ENCODE measurements around the gene ZNF512B.
"Not testable (repeated sequence)": the region's sequence is repeated elsewhere in the genome, so short reads cannot be mapped to it uniquely, and the experiment has no call there.

Gene ZNF512B

GRCh38 chr20:63962426-63963347, 7.0 kb downstream of the ZNF512B start:
- no peak for DNase-seq (ENCODE audit: low read depth)
- no peak overlapping the region for H3K4me3 ChIP-seq (ENCODE audit: control insufficient read depth, low read depth, low read length)
- TF ChIP-seq, protein P1, sequence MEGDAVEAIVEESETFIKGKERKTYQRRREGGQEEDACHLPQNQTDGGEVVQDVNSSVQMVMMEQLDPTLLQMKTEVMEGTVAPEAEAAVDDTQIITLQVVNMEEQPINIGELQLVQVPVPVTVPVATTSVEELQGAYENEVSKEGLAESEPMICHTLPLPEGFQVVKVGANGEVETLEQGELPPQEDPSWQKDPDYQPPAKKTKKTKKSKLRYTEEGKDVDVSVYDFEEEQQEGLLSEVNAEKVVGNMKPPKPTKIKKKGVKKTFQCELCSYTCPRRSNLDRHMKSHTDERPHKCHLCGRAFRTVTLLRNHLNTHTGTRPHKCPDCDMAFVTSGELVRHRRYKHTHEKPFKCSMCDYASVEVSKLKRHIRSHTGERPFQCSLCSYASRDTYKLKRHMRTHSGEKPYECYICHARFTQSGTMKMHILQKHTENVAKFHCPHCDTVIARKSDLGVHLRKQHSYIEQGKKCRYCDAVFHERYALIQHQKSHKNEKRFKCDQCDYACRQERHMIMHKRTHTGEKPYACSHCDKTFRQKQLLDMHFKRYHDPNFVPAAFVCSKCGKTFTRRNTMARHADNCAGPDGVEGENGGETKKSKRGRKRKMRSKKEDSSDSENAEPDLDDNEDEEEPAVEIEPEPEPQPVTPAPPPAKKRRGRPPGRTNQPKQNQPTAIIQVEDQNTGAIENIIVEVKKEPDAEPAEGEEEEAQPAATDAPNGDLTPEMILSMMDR (IDR thresholded peaks at IDR 0.05; ENCODE audit: control insufficient read depth, insufficient read depth, low read depth, low read length, missing control alignments), result no peak

DNA sequence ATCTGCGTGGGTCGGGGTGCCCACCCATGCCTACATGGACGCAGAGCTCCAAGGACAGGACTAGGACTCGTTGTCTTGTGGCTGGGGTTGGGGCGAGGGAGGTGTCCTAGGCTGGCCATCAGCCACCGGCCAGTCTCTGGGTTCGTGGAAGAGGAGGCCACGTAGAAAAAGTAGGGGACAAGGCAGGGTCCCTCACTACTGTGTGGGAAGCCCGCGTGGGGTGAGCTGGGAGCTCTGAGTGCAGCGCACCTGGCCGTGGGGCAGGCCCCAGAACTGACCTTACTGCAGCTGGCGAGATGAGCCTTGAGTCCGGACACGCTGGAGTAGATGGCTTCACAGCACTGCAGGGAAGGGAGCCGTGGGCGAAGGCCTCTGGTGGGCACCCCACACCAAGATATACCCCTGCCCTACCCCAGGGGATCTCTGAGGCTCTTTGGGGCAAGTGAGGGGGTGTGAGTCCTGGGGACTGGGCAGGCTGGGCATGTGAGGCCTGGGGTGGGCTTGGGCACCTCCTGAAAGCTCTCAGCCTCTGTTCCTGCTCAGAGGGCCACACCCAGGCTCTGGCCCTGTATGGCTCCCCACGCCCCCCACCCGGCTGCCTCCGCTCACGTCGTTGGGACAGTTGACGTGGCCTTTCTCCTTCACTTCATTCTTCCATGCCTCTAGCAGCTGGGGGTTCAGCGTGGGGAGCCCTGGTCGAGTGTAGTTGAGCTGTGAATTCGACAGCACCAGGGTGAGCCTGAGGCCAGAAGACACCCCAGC, 7.9 kb downstream of the ZNF512B start:
- no peak for DNase-seq (ENCODE audit: low read depth)
- TF ChIP-seq, protein P1 (IDR thresholded peaks at IDR 0.05; ENCODE audit: control insufficient read depth, insufficient read depth, low read depth, low read length, missing control alignments), result no peak
- no peak overlapping the region for H3K4me3 ChIP-seq (ENCODE audit: control insufficient read depth, low read depth, low read length)

DNA sequence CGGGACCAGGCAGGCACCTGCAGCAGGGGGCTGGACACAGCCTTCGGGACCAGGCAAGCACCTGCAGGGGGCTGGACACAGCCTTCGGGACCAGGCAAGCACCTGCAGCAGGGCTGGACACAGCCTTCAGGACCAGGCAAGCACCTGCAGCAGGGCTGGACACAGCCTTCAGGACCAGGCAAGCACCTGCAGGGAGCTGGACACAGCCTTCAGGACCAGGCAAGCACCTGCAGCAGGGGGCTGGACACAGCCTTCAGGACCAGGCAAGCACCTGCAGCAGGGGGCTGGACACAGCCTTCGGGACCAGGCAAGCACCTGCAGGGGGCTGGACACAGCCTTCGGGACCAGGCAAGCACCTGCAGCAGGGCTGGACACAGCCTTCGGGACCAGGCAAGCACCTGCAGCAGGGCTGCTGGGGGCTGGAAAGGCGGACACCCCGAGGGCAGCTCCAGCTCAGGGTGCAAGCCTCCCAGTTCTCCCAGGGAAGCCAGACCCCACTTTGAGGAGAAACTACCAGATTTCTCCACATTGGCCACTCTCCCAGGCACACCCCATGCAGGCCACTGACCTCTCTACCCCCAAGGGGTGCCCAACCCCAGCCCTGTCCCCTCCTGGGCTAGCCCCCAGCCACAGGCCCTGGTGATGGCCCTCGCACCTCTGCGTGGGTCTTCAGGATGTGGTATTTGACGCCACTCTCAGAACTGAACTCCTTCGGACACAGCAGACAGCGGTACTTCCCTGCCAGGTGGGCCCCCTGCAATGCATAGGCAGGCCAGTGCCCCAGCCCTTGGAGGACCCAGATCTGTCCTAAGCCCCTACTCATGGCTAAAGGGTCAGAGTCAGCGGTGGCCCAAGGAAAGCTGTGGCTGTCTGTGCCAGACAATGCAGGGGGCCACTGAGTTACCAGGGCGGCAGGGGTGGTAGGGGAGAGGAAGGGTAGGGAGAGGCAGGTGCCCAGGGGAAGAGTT, 8.8 kb downstream of the ZNF512B start:
- H3K4me3 ChIP-seq (ENCODE audit: control insufficient read depth, low read depth, low read length); DNase-seq (ENCODE audit: low read depth): not testable (repeated sequence)

GRCh38 chr20:63959699-63960075, 10.0 kb downstream of the ZNF512B start:
- TF ChIP-seq, protein P1 (IDR thresholded peaks at IDR 0.05; ENCODE audit: control insufficient read depth, insufficient read depth, low read depth, low read length, missing control alignments), result no peak
- H3K4me3 ChIP-seq (ENCODE audit: control insufficient read depth, low read depth, low read length), result no peak overlapping the region
- DNase-seq (ENCODE audit: low read depth), result no peak

GRCh38 chr20:63958964-63959698, 10.6 kb downstream of the ZNF512B start:
- TF ChIP-seq, protein P1 (IDR thresholded peaks at IDR 0.05; ENCODE audit: control insufficient read depth, insufficient read depth, low read depth, low read length, missing control alignments), result no peak
- no peak for DNase-seq (ENCODE audit: low read depth)
- no peak overlapping the region for H3K4me3 ChIP-seq (ENCODE audit: control insufficient read depth, low read depth, low read length)

- TF ChIP-seq, protein P1 (IDR thresholded peaks at IDR 0.05; ENCODE audit: control insufficient read depth, insufficient read depth, low read depth, low read length, missing control alignments), result no peak
- H3K4me3 ChIP-seq (ENCODE audit: control insufficient read depth, low read depth, low read length), result no peak overlapping the region
- DNase-seq (ENCODE audit: low read depth), result no peak
These were observed 11.3 kb downstream of the ZNF512B start for GRCh38 chr20:63958471-63958870.

Measured in AG09309 (cell line).